Epithelial cell of esophagus (primary cell): Measurements from ENCODE around the gene ADH7.

ENCODE experiments used
- DNase-seq: peaks from one replicate; pipeline ENCODE4 v3.0.0; 2010; ENCODE audit warnings: low read depth
- H3K4me3 ChIP-seq: 2 replicates; pipeline ENCODE4 v1.5.1; 2011; ENCODE audit warnings: mild to moderate bottlenecking, low read length, control low read depth
- CTCF ChIP-seq: IDR thresholded peaks from 2 replicates; pipeline ENCODE4 v1.5.1; 2011; ENCODE audit warnings: low read depth, mild to moderate bottlenecking, low read length, control low read depth, inconsistent platforms; ENCODE audit not compliant: insufficient read depth; ENCODE audit errors: missing control alignments

Gene ADH7

GRCh38 chr4:99463566-99463965, 28.4 kb upstream of the ADH7 start:
- TF ChIP-seq CTCF, result no peak
- peak; percentile 28 for DNase-seq
- H3K4me3 ChIP-seq, result no peak overlapping the region

GRCh38 chr4:99462875-99463464, 27.8 kb upstream of the ADH7 start:
- DNase-seq, result peak; percentile 86
- TF ChIP-seq CTCF, result peak; percentile 88
- H3K4me3 ChIP-seq, result no peak overlapping the region

- no peak for TF ChIP-seq CTCF
- H3K4me3 ChIP-seq, result no peak overlapping the region
- no peak for DNase-seq
These were observed 26.7 kb upstream of the ADH7 start for GRCh38 chr4:99461623-99462401.

GRCh38 chr4:99459546-99460042, 24.5 kb upstream of the ADH7 start:
- TF ChIP-seq CTCF, result no peak
- DNase-seq, result no peak
- no peak overlapping the region for H3K4me3 ChIP-seq

GRCh38 chr4:99458911-99459447, 23.8 kb upstream of the ADH7 start:
- H3K4me3 ChIP-seq, result no peak overlapping the region
- no peak for TF ChIP-seq CTCF
- peak; percentile 96 for DNase-seq

GRCh38 chr4:99457676-99458075, 22.5 kb upstream of the ADH7 start:
- H3K4me3 ChIP-seq, result no peak overlapping the region
- no peak for TF ChIP-seq CTCF
- peak; percentile 61 for DNase-seq
